Measurements from ENCODE around the gene XPNPEP3.
"Not testable (repeated sequence)": the region's sequence is repeated elsewhere in the genome, so short reads cannot be mapped to it uniquely, and the experiment has no call there.

The XPNPEP3 gene

DNA sequence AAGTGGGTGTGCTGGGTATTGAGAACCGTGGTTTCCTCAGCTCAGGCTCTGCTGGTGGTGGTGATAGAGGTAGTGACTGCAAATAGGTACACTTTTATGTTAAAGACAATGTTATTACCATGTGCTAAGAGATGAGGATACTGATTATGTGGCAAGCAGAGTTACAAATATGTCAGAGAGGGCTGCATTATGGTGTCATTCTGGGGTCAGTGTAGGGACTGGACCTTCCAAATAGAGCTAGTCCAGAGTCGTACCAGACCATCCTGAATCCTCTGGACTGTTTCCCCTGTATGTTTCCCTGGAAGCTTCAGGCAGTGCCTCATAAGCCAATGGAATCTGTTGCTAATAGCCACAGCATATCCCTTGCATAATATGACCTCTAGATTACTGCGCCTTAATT lies 5.1 kb downstream of the XPNPEP3 start, which contains the start of gene DNAJB7:
TSS of gene DNAJB7 (minus strand) at position 101 of the 400 bp plus-strand sequence. CDS start 119 bp downstream, outside the sequence.
- DNase-seq = no peak

DNA sequence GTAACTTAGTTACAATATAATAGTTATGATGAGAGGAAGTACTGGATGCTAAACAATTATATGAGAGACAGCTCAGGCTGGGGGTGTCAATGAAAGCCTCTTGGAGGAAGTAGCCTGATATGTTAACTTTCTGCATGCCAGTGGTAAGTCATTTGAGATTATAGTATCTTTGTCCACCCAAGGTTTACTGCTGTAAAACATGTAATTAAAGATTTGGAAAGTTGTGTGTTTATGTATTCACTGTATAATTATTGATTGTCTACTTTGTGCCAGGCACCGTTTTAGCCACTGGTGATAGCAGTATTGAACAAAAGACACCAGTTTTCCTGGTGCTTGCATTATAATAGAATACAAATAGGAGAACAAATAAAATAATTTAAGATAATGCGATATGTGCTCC lies 5.6 kb downstream of the XPNPEP3 start:
- no peak for DNase-seq

DNA sequence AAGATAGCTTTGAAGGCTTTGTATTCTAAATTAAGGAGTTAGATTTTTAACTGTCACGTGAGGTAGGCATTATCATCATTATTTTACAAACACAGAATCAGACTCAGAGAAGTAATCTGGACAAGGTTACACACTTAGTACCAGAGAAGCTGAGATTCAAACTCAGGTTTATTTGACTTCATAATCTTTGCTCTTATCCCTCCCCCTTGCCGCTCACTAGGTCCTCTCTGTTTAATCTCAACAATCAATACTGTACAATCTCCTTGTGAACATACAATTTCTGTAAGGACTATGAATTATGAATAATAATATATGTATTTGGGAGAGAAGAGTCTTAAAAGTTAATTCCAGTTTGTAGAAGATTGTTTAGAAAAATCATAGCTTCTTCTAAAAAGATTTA lies 10.2 kb downstream of the XPNPEP3 start:
- no peak for DNase-seq

DNA sequence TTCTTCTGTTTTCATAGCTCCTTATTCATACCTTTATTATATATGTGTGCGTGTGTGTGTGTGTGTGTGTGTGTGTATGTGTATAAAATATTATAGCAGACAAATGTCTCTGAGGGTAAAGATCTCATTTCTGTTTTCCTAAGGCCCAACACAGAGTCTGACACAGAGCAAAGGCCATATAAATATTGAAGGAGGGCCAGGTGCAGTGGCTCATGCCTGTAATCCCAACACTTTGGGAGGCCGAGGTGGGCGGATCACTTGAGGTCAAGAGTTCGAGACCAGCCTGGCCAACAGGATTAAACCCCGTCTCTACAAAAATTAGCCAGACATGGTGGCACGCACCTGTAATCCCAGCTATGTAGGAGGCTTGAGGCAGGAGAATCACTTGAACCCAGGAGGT lies 11.4 kb downstream of the XPNPEP3 start:
- not testable (repeated sequence) for DNase-seq

DNA sequence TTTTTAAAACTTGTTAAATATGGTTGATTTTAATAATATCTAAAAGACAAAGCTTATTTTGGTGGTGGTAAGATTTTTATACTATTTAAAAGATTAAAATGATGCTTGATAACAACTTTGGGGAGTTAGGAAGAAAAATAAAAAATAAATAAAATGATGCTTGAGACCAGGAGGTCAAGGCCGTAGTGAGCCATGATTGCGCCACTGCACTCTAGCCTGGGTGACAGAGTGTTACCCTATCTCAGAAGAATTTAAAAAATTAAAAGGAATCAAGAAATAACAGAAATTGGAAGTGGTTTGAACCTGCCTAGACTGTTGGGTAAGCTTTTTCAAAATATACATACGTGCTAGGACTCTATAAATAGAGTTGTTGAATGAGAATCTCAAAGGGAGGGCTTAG lies 17.1 kb downstream of the XPNPEP3 start:
- no peak for DNase-seq

DNA sequence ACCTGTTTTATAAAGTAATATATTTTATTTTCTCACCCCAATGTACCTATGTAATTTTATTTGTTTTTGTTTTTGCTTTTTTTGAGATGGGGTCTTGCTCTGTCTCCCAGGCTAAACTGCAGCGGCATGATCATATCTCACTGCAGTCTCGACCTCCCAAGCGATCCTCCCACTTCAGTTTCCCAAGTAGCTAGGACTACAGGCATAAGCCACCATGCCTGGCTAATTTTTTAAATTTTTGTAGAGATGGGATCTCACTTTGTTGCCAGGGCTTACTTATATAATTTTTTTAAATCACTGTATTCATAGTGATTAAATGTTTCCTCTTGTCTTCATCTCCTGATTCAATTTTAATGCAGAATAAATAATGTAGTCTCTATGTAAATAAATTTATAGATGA lies 18.2 kb downstream of the XPNPEP3 start:
- no peak for DNase-seq

DNA sequence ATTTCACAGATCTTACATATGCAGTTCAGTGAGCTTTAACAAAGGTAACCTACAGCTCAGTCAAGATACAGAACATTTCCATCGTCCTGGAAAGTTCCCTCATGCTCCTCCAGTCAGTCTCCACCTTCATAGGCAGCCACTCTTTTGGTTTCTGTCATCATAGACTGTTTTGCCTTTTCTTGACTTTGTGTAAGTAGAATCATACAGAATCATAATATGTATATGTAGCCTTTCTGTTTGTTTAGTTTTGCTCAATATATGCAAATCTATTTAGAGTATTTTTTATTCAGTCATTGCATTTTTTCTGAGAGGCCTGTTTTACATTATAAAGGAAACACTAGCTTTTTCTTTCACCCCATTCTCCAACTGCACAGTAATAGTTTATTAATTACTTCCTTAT lies 20.0 kb downstream of the XPNPEP3 start:
- no peak for DNase-seq

DNA sequence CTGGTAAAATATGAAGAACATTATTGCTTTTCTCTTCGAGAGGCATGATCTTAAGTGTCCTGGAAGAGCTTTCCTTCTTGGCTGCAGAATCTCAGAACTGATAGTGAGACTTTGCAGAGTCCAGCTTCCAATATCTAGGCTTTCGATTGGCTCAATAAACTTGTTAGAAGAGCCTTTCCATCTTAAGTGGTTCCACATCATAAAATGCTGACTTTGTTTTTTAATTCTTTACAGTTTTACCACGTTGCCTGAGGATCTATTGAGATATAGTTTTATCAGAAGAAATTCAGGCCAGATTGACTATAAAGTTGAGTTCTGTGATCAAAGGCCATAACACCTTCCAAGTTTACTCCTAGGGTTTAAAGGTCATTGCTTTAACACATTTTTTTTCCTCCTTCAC lies 20.5 kb downstream of the XPNPEP3 start:
- no peak for DNase-seq

DNA sequence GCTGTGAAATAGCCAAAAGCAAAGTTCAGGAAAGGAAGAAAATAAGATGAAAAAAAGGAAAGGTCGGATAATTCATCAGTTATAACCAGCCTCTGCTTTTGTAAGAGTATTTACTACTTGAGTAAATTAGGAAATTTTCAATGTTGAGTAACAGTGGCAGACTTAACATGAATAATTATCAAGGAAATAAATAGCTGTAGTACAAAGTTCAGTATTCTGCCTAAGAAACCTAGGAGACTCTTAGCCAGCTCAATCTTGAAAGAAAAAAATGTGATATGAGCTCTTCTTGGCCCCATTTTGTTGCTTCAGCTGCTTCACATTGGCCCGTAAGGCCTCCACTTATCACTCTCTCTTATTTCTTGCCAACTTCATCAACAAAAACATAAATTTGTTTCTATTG lies 22.0 kb downstream of the XPNPEP3 start:
- no peak for DNase-seq

DNA sequence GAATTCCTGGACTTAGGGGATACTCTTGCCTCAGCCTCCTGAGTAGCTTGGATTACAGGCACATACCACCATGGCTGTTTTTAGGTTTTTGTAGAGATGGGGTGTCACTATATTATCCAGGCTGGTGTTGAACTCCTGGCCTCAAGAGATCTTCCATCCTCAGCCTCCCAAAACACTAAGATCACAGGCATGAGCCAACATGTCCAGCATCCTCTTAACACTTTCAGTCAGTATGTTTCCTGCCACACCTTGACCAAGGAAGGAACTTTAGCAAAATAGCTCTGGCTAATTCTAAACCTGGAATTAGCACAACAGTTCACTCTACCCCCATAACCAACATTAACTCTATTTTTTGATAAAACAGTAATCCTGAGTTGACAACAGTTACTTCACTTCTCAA lies 32.2 kb downstream of the XPNPEP3 start:
- DNase-seq = no peak

DNA sequence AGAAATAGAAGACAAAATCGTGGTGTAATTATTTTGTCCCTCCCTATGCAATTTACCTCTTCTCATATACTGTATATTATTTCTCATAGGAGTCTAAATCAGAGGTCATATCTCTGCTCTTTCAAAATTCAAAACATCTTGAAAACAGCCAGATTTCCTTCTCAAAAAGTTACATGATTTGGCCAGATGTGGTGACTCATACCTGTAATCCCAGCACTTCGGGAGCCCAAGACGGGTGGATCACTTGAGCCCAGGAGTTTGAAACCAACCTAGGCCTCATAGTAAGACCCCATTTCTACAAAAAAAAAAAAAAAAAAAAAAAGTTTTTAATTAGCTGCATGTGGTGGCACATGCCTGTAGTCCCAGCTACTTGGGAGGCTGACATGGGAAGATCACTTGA lies 33.9 kb downstream of the XPNPEP3 start:
- DNase-seq = no peak

DNA sequence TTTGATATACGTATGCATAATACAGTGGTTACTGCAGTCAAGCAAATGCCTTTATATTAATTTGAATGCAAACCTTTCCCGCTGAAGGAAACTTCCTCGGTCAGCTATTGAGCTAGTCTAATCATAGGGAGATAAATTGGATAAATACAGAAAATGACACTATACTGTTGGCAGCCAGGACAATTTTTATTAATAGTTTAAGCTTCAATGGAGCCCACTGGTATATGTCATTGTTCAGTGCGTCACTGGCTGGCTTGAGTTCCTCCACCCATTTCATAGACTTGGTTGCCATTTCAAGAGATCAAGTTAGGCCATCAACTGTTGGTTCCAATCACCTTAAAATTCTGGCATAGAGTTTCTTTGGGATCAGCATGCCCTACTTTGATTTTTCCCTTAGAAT lies 37.5 kb downstream of the XPNPEP3 start:
- no peak for DNase-seq

DNA sequence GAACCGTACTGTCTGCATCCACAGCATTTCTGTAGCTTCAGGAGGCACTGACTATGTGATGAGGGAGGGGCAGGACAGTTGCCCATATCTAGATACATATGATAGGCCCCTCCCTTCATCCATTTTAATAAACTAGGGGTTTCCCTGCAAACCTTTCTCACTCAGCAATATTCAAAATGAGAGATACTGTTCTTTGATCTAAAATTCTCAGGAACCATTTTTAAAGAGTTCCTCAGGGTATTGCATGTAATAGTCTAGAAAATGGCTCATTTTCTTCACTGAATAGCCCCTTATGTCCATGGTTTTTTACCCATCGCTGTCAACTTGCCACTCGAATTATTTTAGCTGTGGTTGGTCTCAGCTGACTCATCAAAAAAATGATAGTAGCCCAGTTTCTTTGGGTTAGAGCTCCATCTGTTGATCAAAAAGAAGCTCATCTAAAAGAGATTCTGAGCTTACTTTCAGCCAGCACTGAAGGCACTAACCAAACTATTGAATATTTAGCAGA lies 42.0 kb downstream of the XPNPEP3 start:
- DNase-seq = peak; percentile 71

DNA sequence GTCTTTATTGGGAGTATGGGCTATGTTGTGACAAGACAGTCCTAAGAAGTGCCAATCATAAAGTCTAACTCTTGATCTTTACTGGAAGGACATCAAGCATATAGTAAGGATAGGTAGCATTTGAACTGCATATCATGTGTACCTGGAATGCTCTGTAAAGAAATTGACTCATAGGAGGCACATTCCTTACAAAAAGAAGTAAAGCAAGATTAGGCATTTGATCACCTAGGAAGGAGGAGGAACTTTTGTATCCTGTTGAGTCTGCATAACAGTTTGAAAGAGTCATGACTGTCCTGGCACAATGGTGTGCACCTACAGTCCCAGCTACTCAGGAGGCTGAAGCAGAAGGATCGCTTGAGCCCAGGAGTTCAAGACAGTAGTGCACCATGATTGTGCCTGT lies 47.2 kb downstream of the XPNPEP3 start:
- no peak for DNase-seq

DNA sequence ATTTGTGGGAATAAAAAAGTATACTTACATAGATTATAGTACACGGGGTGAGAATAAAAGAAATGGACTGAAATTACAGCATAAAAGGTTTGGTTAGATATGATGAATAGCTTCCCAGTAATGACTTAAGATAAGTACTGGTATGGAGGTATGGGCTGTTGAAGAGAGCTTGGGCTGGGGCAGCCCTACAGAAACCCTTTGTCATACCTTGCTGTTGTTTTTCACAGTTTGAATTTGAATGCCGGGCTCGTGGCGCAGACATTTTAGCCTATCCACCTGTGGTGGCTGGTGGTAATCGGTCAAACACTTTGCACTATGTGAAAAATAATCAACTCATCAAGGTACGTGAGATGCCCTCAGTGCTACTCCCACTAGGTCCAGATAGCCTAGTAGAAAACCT lies 51.9 kb downstream of the XPNPEP3 start:
- no peak for DNase-seq

DNA sequence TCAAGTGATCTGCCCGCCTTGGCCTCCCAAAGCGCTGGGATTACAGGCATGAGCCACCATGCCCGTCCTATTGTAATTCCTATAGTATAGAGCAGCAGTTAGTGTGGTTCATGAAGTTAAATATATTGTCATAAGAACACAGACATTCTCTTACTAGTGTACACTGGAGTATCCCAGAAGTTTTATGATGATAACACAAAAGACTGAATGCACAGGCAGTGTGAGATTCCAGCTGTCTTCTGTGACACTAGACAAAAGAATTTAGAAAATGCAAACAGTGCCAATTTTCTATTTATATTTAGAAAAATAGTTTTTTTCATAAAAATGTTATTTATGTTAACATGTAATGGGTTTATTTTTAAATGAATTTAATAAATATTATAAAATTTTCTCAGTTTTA lies 54.8 kb downstream of the XPNPEP3 start:
- DNase-seq = no peak

DNA sequence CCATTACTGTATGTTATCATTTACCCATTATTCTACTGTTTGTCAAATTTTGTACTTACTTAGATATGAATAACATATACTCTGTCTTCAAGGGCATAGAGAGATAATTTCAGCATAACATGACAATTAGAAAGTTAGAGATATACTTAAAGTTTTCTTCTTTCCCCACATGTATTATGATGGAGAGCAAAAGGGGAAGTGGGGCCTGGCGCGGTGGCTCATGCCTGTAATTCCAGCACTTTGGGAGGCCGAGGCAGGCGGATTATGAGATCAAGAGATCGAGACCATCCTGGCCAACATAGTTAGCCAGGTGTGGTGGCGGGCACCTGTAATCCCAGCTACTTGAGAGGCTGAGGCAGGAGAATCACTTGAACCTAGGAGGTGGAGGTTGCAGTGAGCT lies 56.0 kb downstream of the XPNPEP3 start:
- DNase-seq = not testable (repeated sequence)

DNA sequence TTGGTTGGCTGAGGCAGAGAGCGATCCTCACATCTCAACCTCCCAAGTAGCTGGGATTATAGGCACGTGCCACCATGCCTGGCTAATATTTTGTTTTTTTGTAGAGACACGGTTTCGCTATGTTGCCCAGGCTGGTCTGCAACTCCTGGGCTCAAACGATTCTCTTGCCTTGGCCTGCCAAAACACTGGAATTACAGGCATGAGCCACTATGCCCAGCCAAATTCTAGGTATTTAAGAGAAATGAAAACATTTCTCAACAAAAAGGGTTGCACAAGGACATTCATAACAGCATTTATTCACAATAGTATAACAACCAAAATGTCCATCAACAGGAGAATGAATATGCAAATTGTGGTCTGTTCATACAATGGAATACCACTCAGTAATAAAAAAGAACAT lies 62.5 kb downstream of the XPNPEP3 start:
- no peak for DNase-seq

DNA sequence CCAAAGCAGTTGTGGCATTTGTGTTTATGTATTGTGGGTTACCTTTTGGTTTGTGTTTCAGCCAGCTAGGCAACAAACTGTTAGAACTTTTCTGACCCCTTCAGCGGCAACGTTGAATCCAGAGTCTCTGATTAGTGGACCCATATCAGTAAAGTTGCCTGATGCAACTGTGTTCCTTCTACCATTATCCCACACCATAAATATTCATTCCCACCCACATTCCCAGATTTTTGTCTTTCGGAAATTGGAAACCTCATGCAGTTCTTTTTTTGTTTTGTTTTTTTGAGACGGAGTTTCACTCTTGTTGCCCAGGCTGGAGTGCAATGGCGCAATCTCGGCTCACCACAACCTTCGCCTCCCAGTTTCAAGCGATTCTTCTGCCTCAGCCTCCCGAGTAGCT lies 63.6 kb downstream of the XPNPEP3 start:
- DNase-seq = no peak

DNA sequence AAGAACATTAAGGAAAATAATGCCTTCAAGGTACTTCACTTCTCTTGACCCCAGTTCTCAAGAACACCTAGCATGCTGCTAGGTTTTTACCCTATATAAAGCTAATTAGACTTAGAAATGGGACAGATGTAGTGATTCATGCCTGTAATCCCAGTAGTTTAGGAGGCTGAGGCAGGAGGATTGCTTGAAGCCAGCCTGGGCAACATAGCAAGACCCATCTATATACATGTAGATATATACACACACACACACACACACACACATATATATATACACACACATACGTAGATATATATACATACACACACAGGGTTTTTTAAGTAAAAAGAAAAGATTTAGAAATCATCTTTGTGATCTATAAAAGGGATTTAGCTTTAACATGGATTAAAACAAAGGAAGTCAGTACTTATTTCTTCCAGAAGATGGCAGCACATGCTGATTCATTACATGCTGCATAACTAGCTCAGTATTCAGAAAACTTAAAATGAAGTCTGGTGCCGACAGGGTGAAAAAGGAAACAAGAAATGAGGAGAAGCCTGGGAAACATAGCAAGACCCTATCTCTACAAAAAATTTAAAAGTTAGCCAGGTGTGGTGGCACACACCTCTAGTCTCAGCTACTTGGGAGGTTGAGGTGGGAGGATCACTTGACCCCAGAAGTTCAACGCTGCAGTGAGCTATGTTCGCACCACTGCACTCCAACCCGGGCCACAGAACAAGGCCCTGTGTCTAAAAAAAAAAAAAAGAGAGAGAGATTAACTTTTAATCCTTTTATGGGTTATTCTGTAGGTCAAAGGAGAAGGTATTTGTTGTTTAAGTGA lies 65.7 kb downstream of the XPNPEP3 start:
- peak; percentile 64 for DNase-seq

DNA sequence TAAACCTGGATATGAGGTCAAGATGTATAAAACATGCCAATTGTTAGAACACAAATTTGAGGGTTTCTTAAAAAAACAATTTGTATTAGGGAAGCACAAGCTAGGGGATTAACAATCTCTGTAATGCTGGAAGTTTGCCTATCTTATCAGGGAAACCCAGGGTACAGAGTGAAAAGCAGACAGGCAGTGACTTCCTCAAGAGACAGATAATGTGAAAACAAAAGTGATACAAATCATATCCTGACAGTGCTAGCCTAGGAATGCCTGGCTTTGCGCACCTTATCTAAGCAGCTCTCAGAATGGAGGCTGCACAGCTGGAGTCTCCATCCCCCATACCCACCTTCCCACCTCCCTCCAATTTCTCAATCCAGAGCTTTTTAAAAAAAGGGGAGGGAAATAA lies 71.7 kb downstream of the XPNPEP3 start:
- no peak for DNase-seq

DNA sequence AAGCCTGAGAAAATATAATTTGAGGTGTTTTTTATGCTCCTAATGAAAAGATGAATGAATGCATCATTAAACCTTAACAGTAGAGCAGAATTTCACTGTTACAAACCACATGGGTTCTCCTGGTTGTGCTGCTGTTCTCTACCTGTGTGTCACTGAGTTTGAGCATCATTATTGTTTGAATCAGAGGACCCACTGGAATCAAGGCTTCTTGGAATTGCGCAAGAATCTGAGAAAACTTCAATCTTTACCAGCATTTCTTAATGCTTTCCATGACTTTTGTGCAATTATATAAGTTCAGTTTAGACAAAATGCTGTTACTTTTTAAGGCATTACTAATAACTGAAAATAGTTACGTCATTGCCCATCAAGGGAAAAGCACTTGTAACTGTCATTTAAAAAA lies 75.4 kb downstream of the XPNPEP3 start:
- DNase-seq = no peak

DNA sequence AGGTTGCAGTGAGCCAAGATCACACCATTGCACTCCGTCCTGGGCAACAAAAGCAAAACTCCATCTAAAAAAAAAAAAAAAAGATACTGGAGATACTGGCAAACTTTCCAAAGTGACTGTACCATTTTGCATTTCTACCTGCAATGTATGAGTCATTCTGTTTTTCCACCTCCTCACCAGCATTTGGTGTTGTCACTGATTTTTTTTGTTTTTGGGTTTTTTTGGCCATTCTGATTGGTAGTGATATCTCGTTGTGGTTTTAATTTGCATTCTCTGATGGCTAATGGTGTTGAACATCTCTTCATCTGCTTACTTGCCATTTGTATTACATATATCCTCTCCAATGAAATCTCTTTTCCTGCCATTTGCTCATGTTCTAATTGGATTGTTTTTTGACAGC lies 82.3 kb downstream of the XPNPEP3 start:
- no peak for DNase-seq

DNA sequence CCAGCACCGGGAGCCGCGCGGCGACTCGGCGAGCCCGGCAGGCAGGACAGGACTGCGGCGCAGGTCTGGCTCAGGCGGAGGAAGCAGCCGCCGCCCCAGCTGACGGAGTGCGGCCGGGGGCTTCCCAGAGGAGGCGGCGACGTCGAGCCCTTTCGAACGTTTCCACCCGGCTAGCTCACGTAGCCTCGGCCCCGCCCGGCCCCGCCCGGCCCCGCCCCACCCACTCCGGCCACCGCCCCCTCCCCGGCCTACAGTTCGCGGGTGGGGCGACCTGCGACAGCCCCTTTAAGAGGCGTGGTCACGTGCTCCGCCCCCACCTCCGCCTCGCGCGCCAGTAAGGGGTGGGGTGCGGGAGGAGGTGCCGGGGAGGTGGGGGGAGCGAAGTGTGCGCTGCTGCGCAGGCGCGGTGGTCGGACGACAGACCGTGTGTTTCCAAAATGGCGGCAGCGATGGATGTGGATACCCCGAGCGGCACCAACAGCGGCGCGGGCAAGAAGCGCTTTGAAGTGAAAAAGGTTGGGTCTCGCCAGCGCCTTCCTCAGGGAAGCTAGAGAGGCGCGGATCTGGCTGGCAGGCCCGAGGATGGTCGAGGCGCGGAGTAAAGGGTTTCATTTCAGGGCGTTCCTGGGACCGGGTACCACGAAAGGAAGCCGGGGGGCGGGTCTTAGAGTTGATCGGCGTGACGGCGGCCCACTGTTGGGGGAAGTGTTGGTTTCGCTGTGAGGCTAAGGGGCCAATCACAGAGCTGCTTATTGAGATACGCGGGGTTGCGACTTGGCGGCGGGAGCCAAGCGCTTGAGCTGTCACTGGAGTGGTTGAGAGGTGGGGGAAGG lies 94.2 kb downstream of the XPNPEP3 start, which contains the start of gene RBX1:
TSS of gene RBX1 (plus strand) at position 417 of the 833 bp plus-strand sequence. CDS start at position 438, 21 bp downstream.
- peak; percentile 97 for DNase-seq
